HepG2 (cell line): ENCODE measurements around the gene VDAC1. TPM values are rescaled to one million over a fixed set of nuclear protein-coding genes. Genes with fewer than 3 reads are reported as not detected.

ENCODE experiments used
- CCAR2 ChIP-seq: fragments of 200-400 bp; formaldehyde crosslinking; optimal IDR thresholded peaks from 2 replicates; pipeline ENCODE3; 2018; ENCODE audit warnings: low read depth, mild to moderate bottlenecking, low read length, moderate library complexity
- ETV5 ChIP-seq: IDR thresholded peaks from 2 replicates; pipeline ENCODE4 v1.6.1; 2018; ENCODE audit warnings: missing biosample characterization, missing genetic modification reagents, inconsistent platforms, borderline replicate concordance
- FOXA1 ChIP-seq, 2 experiments: fragments of 450-650 bp in 1 of 2; sonication (generic) in 1 of 2; formaldehyde crosslinking in 1 of 2; IDR thresholded peaks; 2 replicates each; pipeline versions ENCODE4 v1.4.0 to v1.6.1; 2016 to 2020; ENCODE audit warnings: missing genetic modification reagents in 1 of 2
- GZF1 ChIP-seq: sonication (generic); formaldehyde crosslinking; IDR thresholded peaks from 2 replicates; pipeline ENCODE4 v1.5.1; 2020; ENCODE audit warnings: mild to moderate bottlenecking, missing genetic modification reagents
- HDAC1 ChIP-seq: sonication (generic); formaldehyde crosslinking; IDR thresholded peaks from 2 replicates; pipeline ENCODE4 v1.5.1; 2020; ENCODE audit warnings: mild to moderate bottlenecking, missing genetic modification reagents
- HINFP ChIP-seq: sonication (generic); formaldehyde crosslinking; IDR thresholded peaks from 2 replicates; pipeline ENCODE4 v1.4.0; 2020; ENCODE audit warnings: low read depth, mild to moderate bottlenecking, missing genetic modification reagents
- MEIS1 ChIP-seq: sonication (generic); formaldehyde crosslinking; IDR thresholded peaks from 2 replicates; pipeline ENCODE4 v1.9.0; 2021; ENCODE audit warnings: mild to moderate bottlenecking, missing genetic modification reagents, moderate library complexity, borderline replicate concordance
- NR2F6 ChIP-seq, 2 experiments: IDR thresholded peaks; 2 replicates each; pipeline ENCODE4 v1.6.1; 2016; ENCODE audit warnings: antibody characterized with exemption in 1 of 2, mild to moderate bottlenecking in 1 of 2
- PHB2 ChIP-seq: fragments of 450-650 bp; IDR thresholded peaks from 2 replicates; pipeline ENCODE4 v1.6.1; 2018; ENCODE audit not compliant: partially characterized antibody
- PRDM10 ChIP-seq: sonication (generic); formaldehyde crosslinking; IDR thresholded peaks from 2 replicates; pipeline ENCODE4 v1.4.0; 2020; ENCODE audit warnings: low read depth, missing genetic modification reagents
- PRPF4 ChIP-seq: fragments of 200-400 bp; formaldehyde crosslinking; IDR thresholded peaks from 2 replicates; pipeline ENCODE4 v1.6.1; 2016; ENCODE audit warnings: low read length, low read depth; ENCODE audit not compliant: poor library complexity, severe bottlenecking
- RORA ChIP-seq: sonication (generic); formaldehyde crosslinking; IDR thresholded peaks from 2 replicates; pipeline ENCODE4 v1.5.0; 2020; ENCODE audit warnings: mild to moderate bottlenecking, missing genetic modification reagents, moderate library complexity
- SALL1 ChIP-seq: sonication (generic); formaldehyde crosslinking; IDR thresholded peaks from 2 replicates; pipeline ENCODE4 v1.8.0; 2022; ENCODE audit warnings: mild to moderate bottlenecking, missing genetic modification reagents
- STAT5B ChIP-seq: sonication (generic); formaldehyde crosslinking; IDR thresholded peaks from 2 replicates; pipeline ENCODE4 v1.4.0; 2020; ENCODE audit warnings: missing genetic modification reagents
- TEAD2 ChIP-seq: sonication (generic); formaldehyde crosslinking; IDR thresholded peaks from 2 replicates; pipeline ENCODE4 v1.9.0; 2021; ENCODE audit warnings: missing genetic modification reagents
- TGIF2 ChIP-seq: IDR thresholded peaks from 2 replicates; pipeline ENCODE4 v1.6.1; 2016; ENCODE audit warnings: control low read depth, missing compliant biosample characterization
- ZFYVE20 ChIP-seq: sonication (generic); formaldehyde crosslinking; IDR thresholded peaks from 2 replicates; pipeline ENCODE4 v1.8.0; 2023; ENCODE audit warnings: low read depth, mild to moderate bottlenecking, moderate library complexity, missing genetic modification reagents, borderline replicate concordance
- ZNF232 ChIP-seq: sonication (generic); formaldehyde crosslinking; IDR thresholded peaks from 2 replicates; pipeline ENCODE4 v1.4.0; 2020; ENCODE audit warnings: missing genetic modification reagents, borderline replicate concordance
- ZNF547 ChIP-seq: sonication (generic); formaldehyde crosslinking; IDR thresholded peaks from 2 replicates; pipeline ENCODE4 v1.5.1; 2020; ENCODE audit warnings: mild to moderate bottlenecking, missing genetic modification reagents
- ZNF549 ChIP-seq: sonication (generic); formaldehyde crosslinking; IDR thresholded peaks from 2 replicates; pipeline ENCODE4 v1.5.0; 2020; ENCODE audit warnings: missing genetic modification reagents
- ZNF598 ChIP-seq: sonication (generic); formaldehyde crosslinking; IDR thresholded peaks from 2 replicates; pipeline ENCODE4 v1.5.1; 2020; ENCODE audit warnings: mild to moderate bottlenecking, missing genetic modification reagents, borderline replicate concordance
- ZNF710 ChIP-seq: sonication (generic); formaldehyde crosslinking; IDR thresholded peaks from 2 replicates; pipeline ENCODE4 v1.5.0; 2020; ENCODE audit warnings: mild to moderate bottlenecking, missing genetic modification reagents, borderline replicate concordance
- ZNF883 ChIP-seq: sonication (generic); formaldehyde crosslinking; IDR thresholded peaks from 2 replicates; pipeline ENCODE4 v1.5.1; 2020; ENCODE audit warnings: mild to moderate bottlenecking, missing genetic modification reagents; ENCODE audit errors: not compliant biosample characterization
- polyA plus RNA-seq, 8 experiments: library from polyadenylated mRNA; depleted of rRNA in 3 of 8; stranded (reverse) in 7 of 8; unstranded in 1 of 8; fragments of >200 nt; fragmentation: Illumina TruSeq in 4 of 8; extraction: Trizol in 4 of 8; gene quantifications; 2 replicates each; pipeline versions ENCODE4 v1.2.1 to v1.2.3, GENCODE V29; 2011 to 2016; ENCODE audit warnings: low read depth in 4 of 8, missing spikeins in 1 of 8, mixed read lengths in 1 of 8; ENCODE audit not compliant: insufficient read depth in 1 of 8
- total RNA-seq, 5 experiments: library from RNA; depleted of rRNA; stranded (reverse); fragments of >200 nt; fragmentation: Illumina TruSeq; extraction: Trizol; gene quantifications; 2 replicates each; pipeline ENCODE4 v1.2.3, GENCODE V29; 2016; ENCODE audit warnings: low read depth in 1 of 5

VDAC1 gene
- total and polyA plus RNA-seq, 2 of the 13 experiments (the other 11 are each of a cell fraction or from before 2014, with no cell fraction given) = 112 to 380 TPM

DNA sequence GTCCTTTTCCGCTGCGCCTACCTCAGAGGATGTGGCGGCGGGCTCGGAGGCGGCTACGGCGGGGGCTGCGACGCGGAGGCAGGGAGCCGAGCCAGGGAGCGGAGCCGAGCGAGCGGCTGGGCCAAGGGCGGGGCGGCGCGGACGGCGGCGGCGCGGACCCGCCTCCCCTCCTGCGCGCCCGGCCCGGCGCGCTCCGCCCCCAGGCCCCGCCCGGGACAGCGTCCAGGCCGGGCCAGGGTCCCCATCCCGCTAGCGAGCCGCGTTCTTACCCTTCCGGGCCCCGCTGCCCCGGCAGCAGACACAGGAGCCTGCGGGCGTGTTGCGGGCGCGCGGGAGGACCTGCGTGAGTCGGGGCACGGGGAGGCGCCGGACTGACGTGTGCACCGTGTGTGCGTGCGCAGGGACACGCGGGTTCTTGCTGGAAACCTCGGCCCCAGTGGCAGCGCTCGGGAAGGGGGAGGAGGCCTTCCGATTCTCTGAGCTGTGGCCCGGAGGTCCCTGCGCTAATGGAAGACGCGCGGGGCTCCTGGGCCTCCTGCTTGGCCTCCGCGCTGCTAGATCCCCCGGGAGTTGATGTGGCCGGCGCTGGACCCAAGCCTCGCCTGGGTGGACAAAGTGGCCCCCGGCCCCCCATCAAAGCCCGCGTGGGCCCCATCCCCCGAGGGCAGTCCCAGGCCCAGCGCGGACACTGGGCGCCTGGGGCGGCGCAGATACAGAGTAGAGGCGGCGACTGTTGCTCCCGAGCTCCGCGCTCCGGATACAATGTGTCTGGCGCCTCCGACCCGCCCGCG lies at the start of gene VDAC1 (continued):
- TF ChIP-seq FOXA1 (IDR thresholded peaks at IDR 0.05) (no peak), FOXA1 (CRISPR knock-in tag; IDR thresholded peaks at IDR 0.05) (no peak), ZNF232 (CRISPR knock-in tag) (no peak), PHB2 (no peak), ZNF598 (CRISPR knock-in tag) (no peak), ETV5 (CRISPR knock-in tag) (peak; percentile 56), SALL1 (CRISPR knock-in tag) (peak; percentile 50), STAT5B (CRISPR knock-in tag) (0 out of 2 replicates have a peak, but pooled peaks have one; percentile 53), PRPF4 (no peak), CCAR2 (no peak), TEAD2 (CRISPR knock-in tag) (no peak), RORA (CRISPR knock-in tag) (no peak), GZF1 (CRISPR knock-in tag) (peak; percentile 33; the same call in 1 of the 2 replicates), PRDM10 (no peak), ZNF549 (CRISPR knock-in tag) (no peak), ZNF547 (CRISPR knock-in tag) (peak; percentile 30; the same call in 1 of the 2 replicates), NR2F6 (IDR thresholded peaks at IDR 0.05) (no peak), NR2F6 (CRISPR knock-in tag; IDR thresholded peaks at IDR 0.05) (peak; percentile 54; the same call in 1 of the 2 replicates), ZNF710 (no peak), ZFYVE20 (no peak), MEIS1 (CRISPR knock-in tag) (no peak), ZNF883 (CRISPR knock-in tag) (peak; percentile 76), HINFP (CRISPR knock-in tag) (no peak), HDAC1 (CRISPR knock-in tag) (peak; percentile 91; the same call in 1 of the 2 replicates), TGIF2 (CRISPR knock-in tag) (no peak; the same call in none of the 2 replicates)
